ENCODE measurements around the gene NAE1.
"Not testable (repeated sequence)": the region's sequence is repeated elsewhere in the genome, so short reads cannot be mapped to it uniquely, and the experiment has no call there.

NAE1 gene

GRCh38 chr16:66801320-66802105 is 29.3 kb downstream of the NAE1 start, which contains the start of gene TERB1:
TERB1 (minus strand) TSS chr16:66801584; CDS start chr16:66796798, 4,786 bp downstream.
- DNase-seq: no peak

DNA sequence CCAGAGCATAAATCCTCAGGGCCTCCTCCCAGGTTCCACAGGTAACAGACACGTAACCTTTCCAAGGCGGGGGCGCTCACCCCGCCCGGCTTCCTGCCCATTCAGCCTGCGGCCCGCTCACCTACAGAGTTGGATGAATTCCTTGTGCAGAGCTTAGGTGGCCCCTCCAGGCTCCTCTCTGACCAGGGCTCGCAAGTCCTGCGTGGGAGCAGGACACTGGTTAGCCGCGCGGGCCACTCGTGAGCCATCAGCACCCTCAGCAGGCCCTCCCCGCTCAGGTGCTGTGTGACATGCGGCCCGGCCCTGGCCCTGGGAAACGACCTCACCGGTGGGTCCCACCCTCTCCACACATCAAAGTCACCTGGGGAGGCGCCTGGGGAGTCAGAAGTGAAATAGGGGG is 29.9 kb downstream of the NAE1 start:
- no peak for DNase-seq

GRCh38 chr16:66798161-66798560 is 32.6 kb downstream of the NAE1 start:
- peak; percentile 42 for DNase-seq

GRCh38 chr16:66793984-66794383 is 36.8 kb downstream of the NAE1 start:
- DNase-seq: not testable (repeated sequence)

GRCh38 chr16:66790130-66790733 is 40.5 kb downstream of the NAE1 start:
- DNase-seq: no peak

DNA sequence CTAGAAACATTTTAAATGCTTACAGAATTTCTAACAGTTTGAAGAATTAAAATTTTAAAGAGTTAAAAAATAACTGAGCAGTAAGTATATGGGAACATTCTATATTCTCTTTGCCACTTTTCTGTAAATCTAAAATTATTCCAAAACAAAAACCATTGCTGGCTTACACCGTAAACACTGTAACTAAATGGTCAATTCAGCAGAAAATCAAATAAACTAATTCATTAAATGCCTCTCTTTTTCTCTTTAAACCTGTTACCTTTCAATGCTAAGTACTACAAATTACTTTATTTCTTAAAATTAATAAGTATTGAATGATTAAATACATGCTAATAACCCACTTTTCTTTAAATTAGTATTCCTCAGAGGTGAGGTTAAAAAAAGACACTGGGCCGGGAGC is 43.3 kb downstream of the NAE1 start:
- no peak for DNase-seq

GRCh38 chr16:66786551-66786950 is 44.2 kb downstream of the NAE1 start:
- no peak for DNase-seq

DNA sequence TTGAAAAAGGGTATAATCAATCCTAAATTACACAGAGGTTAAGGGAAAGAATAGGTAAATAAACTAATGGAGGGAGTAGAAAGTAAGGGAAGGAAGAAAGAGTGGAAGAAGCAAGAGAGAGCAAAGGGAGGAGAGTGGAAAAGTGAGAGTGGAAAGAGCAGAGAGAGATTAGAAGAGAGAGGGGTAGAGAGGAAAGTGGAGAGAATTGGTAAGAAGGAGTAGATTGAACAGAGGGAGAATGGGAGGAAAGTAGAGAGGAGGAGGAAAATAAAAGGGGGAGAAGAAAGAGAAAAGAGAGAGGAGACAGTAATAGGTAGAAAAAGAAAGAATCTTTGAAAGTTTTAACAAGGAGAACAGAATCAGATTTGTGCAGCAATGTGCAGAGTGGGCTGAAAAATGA is 54.3 kb downstream of the NAE1 start:
- DNase-seq: no peak

GRCh38 chr16:66774981-66775380 is 55.8 kb downstream of the NAE1 start:
- DNase-seq: no peak

DNA sequence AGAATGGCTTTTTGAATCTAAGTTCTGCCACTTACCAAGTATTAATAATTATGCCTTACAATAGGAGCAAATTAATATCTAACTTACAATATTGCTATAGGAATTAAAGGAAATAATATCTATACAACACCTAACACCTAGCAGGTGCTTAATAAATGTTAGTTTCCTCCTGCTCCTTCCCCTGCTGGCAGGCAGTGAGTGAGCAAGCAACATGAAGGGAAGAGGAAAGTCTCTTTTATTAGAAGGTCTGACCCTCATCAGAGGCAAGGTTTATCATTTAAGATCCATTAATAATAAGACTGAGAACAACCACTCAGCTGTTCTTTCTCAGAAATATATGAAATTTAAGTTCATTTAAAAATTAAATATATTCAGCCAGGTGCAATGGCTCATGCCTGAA is 72.7 kb downstream of the NAE1 start:
- no peak for DNase-seq

DNA sequence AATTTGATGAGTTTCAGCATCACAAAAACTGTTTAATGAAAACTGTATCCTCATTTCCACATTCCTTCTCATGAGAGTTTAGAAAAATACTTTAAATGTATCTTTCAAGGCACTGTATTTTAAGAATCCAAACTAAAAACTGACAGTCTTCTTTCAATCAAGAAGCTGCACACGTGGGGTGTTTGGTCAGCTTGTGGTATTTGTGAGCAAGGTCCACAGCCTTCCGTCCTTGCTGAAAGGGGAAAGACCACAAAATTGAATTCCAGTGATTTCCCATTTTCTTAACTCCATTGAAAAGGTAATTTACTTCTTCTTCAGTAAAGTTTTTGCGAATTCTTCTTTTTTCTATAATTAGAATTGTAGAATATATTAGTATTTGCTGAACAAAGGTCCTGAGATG is 76.0 kb downstream of the NAE1 start:
- DNase-seq: no peak

GRCh38 chr16:66754211-66754610 is 76.6 kb downstream of the NAE1 start:
- no peak for DNase-seq

DNA sequence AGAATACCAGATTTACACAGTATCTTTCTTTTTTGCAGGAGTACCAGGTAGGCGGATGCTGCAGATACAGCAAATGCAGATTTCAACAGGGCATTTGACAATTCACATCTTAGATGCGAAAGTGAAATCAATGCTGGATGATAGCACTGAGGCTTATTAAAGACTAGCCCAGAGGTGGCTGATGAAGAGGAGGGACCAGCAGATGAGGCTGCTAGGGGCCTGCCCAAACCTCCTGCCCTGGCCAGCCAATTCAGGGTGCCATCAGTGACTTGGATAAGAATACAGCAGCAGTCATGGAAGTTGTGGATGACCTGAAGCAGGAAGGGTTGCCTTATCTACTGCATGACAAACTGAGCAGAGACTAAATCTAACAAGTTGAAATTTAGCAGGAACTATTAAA is 77.8 kb downstream of the NAE1 start:
- no peak for DNase-seq

Measured in fibroblast of skin of abdomen (primary cell).